ENCODE results near the gene RPL31.
A peak's percentile ranks its signal among the peaks of the same experiment; 100 is the strongest.

The RPL31 gene

GRCh38 chr2:100990166-100990565 lies 11.9 kb upstream of the RPL31 start:
- peak in 1 of 42 donors; percentile 1 for DNase-seq
- intact Hi-C loops (cut with DNase I), result no loop called here

- intact Hi-C loops (cut with DNase I), result no loop called here
- DNase-seq, result peak in 1 of 42 donors; percentile 14
Observed at GRCh38 chr2:100990650-100991403, 11.3 kb upstream of the RPL31 start.

GRCh38 chr2:100991404-100991773 lies 10.7 kb upstream of the RPL31 start:
- intact Hi-C loops (cut with DNase I), result no loop called here
- peak in 1 of 42 donors; percentile 6 for DNase-seq

- intact Hi-C loops (cut with DNase I), result no loop called here
- DNase-seq, result peak in 1 of 42 donors; percentile 10
Observed at GRCh38 chr2:100992262-100992661, 9.8 kb upstream of the RPL31 start.

- peak in 2 of 42 donors; percentile 1 to 6 for DNase-seq
- intact Hi-C loops (cut with DNase I), result no loop called here
Observed at GRCh38 chr2:100993294-100993693, 8.8 kb upstream of the RPL31 start.

GRCh38 chr2:100995309-100996075 lies 6.6 kb upstream of the RPL31 start:
- intact Hi-C loops (cut with DNase I), result no loop called here
- peak in 2 of 42 donors; percentile 10 to 34 for DNase-seq

GRCh38 chr2:100997509-100998234 lies 4.4 kb upstream of the RPL31 start:
- intact Hi-C loops (cut with DNase I), result no loop called here
- DNase-seq, result peak in 2 of 42 donors; percentile 6 to 33

GRCh38 chr2:100998235-100998573 lies 3.9 kb upstream of the RPL31 start:
- intact Hi-C loops (cut with DNase I), result no loop called here
- DNase-seq, result no peak

- intact Hi-C loops (cut with DNase I), result no loop called here
- peak in 1 of 42 donors; percentile 14 for DNase-seq
Observed at GRCh38 chr2:100999995-101000394, 2.1 kb upstream of the RPL31 start.

GRCh38 chr2:101002562-101003277 lies 631 bp downstream of the RPL31 start:
- intact Hi-C loops (cut with DNase I), result no loop called here
- DNase-seq, result peak in 4 of 42 donors; percentile 8 to 52 (median 20)

- intact Hi-C loops (cut with DNase I), result no loop called here
- DNase-seq, result peak in 1 of 42 donors; percentile 41
Observed at GRCh38 chr2:101003278-101003775, 1.2 kb downstream of the RPL31 start.

- peak in 3 of 42 donors; percentile 4 to 18 (median 8) for DNase-seq
- intact Hi-C loops (cut with DNase I), result no loop called here
Observed at GRCh38 chr2:101004620-101005325, 2.7 kb downstream of the RPL31 start.

GRCh38 chr2:101006065-101006715 lies 4.1 kb downstream of the RPL31 start:
- intact Hi-C loops (cut with DNase I), result no loop called here
- DNase-seq, result no peak

- peak in 24 of 42 donors; percentile 12 to 72 (median 34) for DNase-seq
- intact Hi-C loops (cut with DNase I), result no loop called here
Observed at GRCh38 chr2:101007415-101008345, 5.6 kb downstream of the RPL31 start.

GRCh38 chr2:101011152-101011551 lies 9.1 kb downstream of the RPL31 start:
- DNase-seq, result peak in 3 of 42 donors; percentile 7 to 37 (median 11)
- intact Hi-C loops (cut with DNase I), result loop anchor here (5.0 kb wide), 1 partner anchor 196 kb away; no protein-coding TSS in a partner anchor

GRCh38 chr2:101012054-101012705 lies 10.1 kb downstream of the RPL31 start:
- intact Hi-C loops (cut with DNase I), result loop anchor here (2.0 to 5.0 kb wide), 2 partner anchors 141 to 195 kb away; no protein-coding TSS in a partner anchor
- DNase-seq, result peak in 2 of 42 donors; percentile 3 to 21

Measured in head of caudate nucleus (tissue), 42 donors.